OCI-M1 (cell line): ENCODE measurements around the gene CEP78.

Experiments used
- DNase-seq: peaks from one replicate; lab custom pipeline; 2025; lab: John Stamatoyannopoulos, UW

CEP78 gene

DNA sequence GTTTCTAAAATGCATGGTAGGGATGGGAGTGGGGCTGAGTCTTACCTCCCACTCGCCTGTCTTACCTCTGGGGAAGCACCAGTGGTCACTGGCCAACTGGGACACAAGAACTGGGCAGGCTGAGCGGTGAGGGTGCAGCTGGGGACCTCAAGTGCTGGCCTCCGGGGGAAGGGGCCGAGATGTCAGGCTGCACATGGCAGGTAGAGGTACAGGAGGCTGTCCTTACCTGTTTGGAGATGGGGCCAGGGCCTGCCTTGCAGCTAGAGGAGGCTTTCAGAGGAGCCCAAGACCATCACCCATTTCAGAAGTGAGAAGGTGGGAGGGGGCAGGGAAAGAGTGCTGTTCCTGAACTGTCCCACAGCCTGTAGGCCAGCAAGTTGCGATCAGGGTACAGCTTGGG, 75.2 kb downstream of the CEP78 start:
- no peak for DNase-seq

DNA sequence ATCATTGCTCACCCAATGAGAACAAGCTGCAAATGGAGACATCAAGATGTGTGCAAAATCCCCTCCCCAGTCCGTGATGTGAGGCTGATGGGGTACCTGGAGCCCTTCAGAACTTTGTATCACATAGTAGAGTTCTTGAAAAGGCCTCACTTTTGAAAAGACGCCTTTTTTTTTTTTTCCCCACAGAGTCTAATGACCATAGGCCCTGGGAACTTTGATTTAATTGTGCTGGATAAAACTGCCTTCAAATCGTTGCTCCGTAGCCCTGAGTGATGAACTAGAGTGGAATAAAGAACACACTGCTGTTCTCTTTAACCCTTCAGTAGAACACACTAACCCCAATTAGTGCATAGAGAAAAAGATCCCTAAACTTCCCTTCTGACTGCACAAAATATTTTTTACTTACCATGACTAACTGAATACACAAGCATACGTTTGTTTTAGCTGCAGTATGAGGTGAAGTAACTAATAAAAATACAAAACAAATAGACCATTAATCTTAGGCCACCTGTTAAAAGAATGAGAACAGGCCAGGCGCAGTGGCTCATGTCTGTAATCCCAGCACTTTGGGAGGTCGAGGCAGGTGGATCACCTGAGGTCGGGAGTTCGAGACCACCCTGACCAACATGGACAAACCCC, 76.1 kb downstream of the CEP78 start:
- no peak for DNase-seq

- DNase-seq: no peak
Measured at GRCh38 chr9:78314550-78314949, 78.7 kb downstream of the CEP78 start.

DNA sequence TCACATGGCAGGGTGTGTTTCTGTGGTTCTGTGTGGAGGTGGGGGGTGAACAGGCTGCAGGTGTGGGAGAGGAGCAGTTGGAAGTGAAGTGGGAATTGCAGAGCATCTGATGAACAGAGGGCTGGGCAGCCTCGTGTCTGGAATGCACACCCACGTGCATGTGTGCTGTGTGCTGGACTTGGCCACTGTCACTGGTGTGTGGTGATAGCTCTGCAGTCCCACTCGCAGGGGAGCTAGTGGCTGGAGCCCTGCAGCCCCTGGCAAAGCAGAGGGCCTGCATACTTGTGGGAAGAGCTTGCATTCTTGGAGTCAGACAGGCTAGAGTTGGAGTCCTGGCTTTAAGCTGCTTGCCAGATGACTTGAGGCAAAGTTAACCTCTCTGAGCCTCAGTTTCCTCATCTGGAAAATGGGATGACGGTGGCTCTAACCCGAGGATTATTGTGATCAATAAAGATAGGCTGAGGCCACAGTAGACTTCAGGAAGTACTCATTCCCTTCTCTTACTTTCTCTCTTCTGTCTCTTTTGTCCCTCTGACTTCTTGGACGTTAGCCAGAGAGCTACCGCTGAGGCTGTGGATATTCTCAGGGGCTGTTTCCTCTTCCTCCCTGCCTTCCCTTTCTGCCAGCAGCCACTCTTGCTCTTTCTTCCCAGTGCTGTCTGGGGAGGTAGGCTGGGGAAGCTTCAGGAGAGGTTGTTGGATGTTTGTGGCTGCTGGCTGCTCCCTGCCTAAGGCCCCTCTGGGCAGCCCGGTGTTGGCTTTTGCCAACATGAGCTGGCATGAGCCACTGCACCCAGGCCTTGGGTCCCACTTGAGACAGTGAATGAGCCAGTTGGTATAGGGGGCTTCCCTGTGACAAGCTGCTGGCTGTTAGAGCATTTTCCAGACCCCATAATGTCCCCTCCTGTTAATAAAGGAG, 79.3 kb downstream of the CEP78 start:
- no peak for DNase-seq

GRCh38 chr9:78316166-78316892, 80.5 kb downstream of the CEP78 start:
- DNase-seq: no peak

GRCh38 chr9:78319197-78320029, 83.5 kb downstream of the CEP78 start:
- no peak for DNase-seq

- DNase-seq: no peak
Measured at GRCh38 chr9:78320030-78320693, 84.3 kb downstream of the CEP78 start.

DNA sequence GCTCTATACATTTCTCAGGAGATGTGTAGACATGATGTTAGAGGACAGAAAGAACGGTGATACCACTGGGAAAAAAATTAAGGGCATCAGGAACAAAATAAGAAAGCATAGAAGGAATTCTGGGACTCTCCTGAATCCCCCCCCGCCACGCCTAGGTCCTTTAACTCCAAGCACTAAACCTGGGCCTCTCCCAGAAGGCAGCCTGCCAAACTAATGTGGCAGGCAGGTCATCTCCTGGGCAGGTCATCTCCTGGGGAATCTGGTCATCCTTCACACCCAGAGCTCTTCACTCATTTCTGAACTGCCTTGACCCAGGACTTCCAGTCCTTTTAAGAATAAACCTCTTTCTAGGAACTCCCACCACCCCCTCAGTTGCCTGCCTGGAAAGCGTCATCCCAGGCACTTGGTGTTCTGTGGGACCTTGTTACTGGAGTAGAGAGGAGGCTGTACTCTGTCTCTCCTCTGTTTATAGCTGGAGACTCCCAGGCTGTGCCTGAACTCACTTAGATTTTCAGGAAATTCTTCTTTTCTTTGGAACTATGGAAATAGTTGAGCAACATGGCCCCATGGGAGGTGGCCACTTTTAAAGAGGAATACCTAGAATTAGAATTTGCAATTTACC, 85.1 kb downstream of the CEP78 start:
- no peak for DNase-seq

- DNase-seq: no peak
Measured at GRCh38 chr9:78321505-78321904, 85.6 kb downstream of the CEP78 start.

DNA sequence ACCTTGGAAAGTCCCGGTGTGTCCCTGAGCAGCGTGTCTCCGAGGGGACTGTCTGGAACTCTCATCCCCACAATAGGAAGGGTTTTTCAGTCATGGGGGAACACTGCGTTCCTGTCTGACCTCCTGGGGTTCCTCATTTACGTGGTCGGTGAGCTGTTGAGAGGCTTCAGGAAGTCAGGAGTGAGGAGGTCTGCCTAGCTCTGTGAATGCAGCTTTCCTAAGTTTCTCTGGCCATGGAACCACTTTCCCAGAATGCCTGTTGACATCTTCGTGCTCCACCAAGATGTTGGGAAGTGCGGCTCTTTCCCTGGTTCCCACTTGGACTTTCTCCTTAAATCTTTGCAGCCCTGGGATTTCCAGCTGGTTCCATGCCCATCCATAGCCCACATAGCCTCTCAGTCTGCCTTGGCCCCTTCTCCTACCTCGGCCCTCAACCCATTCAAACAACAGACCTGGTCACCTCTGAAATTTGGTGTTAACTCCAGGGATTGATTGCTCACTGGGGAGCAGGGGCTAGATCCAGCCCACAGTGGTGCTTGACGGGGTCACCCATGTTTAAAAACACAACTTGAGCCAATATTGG, 88.3 kb downstream of the CEP78 start:
- DNase-seq: no peak

- DNase-seq: no peak
Measured at GRCh38 chr9:78324682-78325081, 88.8 kb downstream of the CEP78 start.

DNA sequence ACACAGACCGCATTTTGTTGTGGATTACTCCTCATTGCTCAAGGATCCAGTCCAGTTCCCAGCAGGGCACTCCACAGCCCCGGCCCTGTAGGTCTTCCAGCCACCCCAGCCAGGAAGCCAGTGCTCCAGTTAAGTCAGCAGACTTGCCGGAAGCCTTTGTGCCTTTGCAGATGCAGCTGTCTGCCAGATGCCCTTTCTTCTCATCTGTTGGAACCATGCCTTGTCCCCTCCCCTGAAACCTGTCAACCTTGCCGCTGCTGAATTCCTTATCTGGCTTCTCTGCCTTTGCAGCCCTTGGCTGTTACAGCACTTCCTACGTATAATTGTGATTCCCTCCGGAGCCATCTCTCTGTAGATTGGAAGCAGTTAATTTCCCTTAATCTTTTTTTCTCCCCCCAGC, 89.5 kb downstream of the CEP78 start:
- no peak for DNase-seq

DNA sequence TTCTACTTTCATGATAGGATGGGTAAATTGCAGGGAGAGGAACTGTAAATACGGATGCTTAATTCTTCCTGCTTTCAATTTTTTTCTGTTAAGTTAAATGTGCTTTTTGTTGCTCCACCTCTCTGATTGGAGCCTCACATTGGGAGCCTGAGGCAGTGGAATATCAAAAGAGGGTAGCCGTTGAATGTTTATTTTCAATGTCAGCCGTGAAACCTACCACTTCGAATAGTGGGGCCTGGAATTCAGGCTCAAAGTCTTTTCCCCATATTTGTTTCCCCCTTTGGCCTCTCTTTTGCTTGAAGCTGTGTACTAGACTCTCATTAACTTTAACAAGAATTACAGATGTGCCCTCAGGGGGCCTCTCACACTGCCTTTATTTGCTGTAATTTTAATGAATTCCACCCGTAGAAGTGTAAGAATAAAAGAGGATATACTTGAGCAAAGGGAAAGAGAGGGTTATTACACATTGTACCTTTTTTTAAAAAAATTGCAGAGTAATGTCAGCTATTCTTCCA, 90.0 kb downstream of the CEP78 start:
- DNase-seq: no peak

GRCh38 chr9:78326564-78326963, 90.7 kb downstream of the CEP78 start:
- DNase-seq: no peak
